H1 (cell line): ENCODE measurements around the gene CDH16. TPM values are rescaled to one million over a fixed set of nuclear protein-coding genes. Genes with fewer than 3 reads are reported as not detected.

Source experiments
- CTCF ChIA-PET: fragments of 300-600 bp; sonication (Branson Sonifier 250); formaldehyde crosslinking; loops from one replicate; lab custom pipeline; 2021; ENCODE audit not compliant: partially characterized antibody; lab: Charles Lee
- POLR2A ChIA-PET: fragments of 300-600 bp; sonication (Branson Sonifier 250); formaldehyde crosslinking; loops from one replicate; lab custom pipeline; 2021; ENCODE audit warnings: inconsistent platforms; ENCODE audit not compliant: partially characterized antibody; lab: Charles Lee
- DNase-seq, 2 experiments: peaks; one replicate each; pipeline versions ENCODE4 v3.0.0 to v3.0.0-alpha.2; 2010 to 2022; ENCODE audit warnings: low spot score in 2 of 2, low read depth in 1 of 2, mixed read lengths in 1 of 2
- FAIRE-seq: peaks from 2 replicates; lab custom pipeline; 2011; peaks lifted over from hg19 to GRCh38; lab: Jason Lieb, UNC
- H2AFZ ChIP-seq: 2 replicates; pipeline ENCODE4 v1.8.1; 2012; ENCODE audit warnings: low read length, inconsistent platforms
- H2AK5ac ChIP-seq: 2 replicates; pipeline ENCODE4 v1.6.1; 2013; ENCODE audit warnings: low read depth, low read length
- H2BK120ac ChIP-seq: replicated peaks from 2 replicates; pipeline ENCODE3; 2013; ENCODE audit warnings: low read depth, low read length, inconsistent platforms
- H2BK12ac ChIP-seq: 2 replicates; pipeline ENCODE4 v1.6.1; 2013; ENCODE audit warnings: low read depth, low read length
- H2BK15ac ChIP-seq: 2 replicates; pipeline ENCODE4 v1.6.1; 2013; ENCODE audit warnings: low read length
- H2BK20ac ChIP-seq: 2 replicates; pipeline ENCODE4 v1.6.1; 2013; ENCODE audit warnings: low read length
- H2BK5ac ChIP-seq: 2 replicates; pipeline ENCODE4 v1.6.1; 2013; ENCODE audit warnings: low read depth, low read length
- H3K14ac ChIP-seq: 2 replicates; pipeline ENCODE4 v1.6.1; 2013; ENCODE audit warnings: inconsistent platforms; ENCODE audit not compliant: insufficient read length
- H3K18ac ChIP-seq: 2 replicates; pipeline ENCODE4 v1.6.1; 2013; ENCODE audit warnings: low read length; ENCODE audit errors: extremely low read depth
- H3K23ac ChIP-seq: 2 replicates; pipeline ENCODE4 v1.6.1; 2013; ENCODE audit warnings: inconsistent platforms; ENCODE audit not compliant: insufficient read length
- H3K23me2 ChIP-seq: 2 replicates; pipeline ENCODE4 v1.6.1; 2013; ENCODE audit warnings: low read depth, low read length
- H3K27ac ChIP-seq: 2 replicates; pipeline ENCODE4 v1.6.1; 2011; ENCODE audit warnings: low read depth, low read length, inconsistent platforms
- H3K27me3 ChIP-seq, 4 experiments: replicated peaks in 1 of 4; 1 replicate in 1 of 4; 2 replicates in 3 of 4; pipeline versions ENCODE4 v1.6.1 to v1.8.1; 2011 to 2013; ENCODE audit warnings: low read length in 3 of 4, mild to moderate bottlenecking in 3 of 4, inconsistent platforms in 2 of 4, mixed read lengths in 2 of 4, moderate library complexity in 1 of 4; ENCODE audit not compliant: control insufficient read depth in 3 of 4, insufficient read depth in 3 of 4; ENCODE audit errors: extremely low read depth in 1 of 4
- H3K36me3 ChIP-seq, 4 experiments: 2 replicates each; pipeline versions ENCODE4 v1.6.1 to v1.8.1; 2011 to 2013; ENCODE audit warnings: mild to moderate bottlenecking in 4 of 4, low read length in 3 of 4, moderate library complexity in 2 of 4, control low read depth in 1 of 4, inconsistent platforms in 1 of 4; ENCODE audit not compliant: insufficient read depth in 4 of 4, control insufficient read depth in 2 of 4
- H3K4ac ChIP-seq: replicated peaks from 2 replicates; pipeline ENCODE3; 2013; ENCODE audit warnings: low read length, low read depth, mixed read lengths, inconsistent platforms; ENCODE audit not compliant: insufficient read length
- H3K4me1 ChIP-seq, 4 experiments: replicated peaks in 1 of 4; 1 replicate in 1 of 4; 2 replicates in 3 of 4; pipeline versions ENCODE4 v1.6.1 to v1.8.1; 2011 to 2013; ENCODE audit warnings: low read length in 3 of 4, inconsistent platforms in 2 of 4, mixed read lengths in 1 of 4; ENCODE audit not compliant: insufficient read depth in 4 of 4, control insufficient read depth in 3 of 4
- H3K4me2 ChIP-seq, 2 experiments: 2 replicates each; pipeline versions ENCODE4 v1.6.1 to v1.8.1; 2011 to 2013; ENCODE audit warnings: low read depth in 2 of 2, low read length in 2 of 2, control low read depth in 1 of 2, inconsistent platforms in 1 of 2, mild to moderate bottlenecking in 1 of 2; ENCODE audit not compliant: insufficient read depth in 1 of 2
- H3K4me3 ChIP-seq, 4 experiments: fragments of 200-600, 300-600 bp in 1 of 4; sonication (generic), shearing (Covaris generic), sonication (Bioruptor Twin) in 1 of 4; 2 replicates each; pipeline versions ENCODE4 v1.5.1 to v1.8.1; 2011 to 2016; ENCODE audit warnings: low read length in 4 of 4, low read depth in 3 of 4, control low read depth in 2 of 4, inconsistent platforms in 2 of 4, mild to moderate bottlenecking in 2 of 4, mixed read lengths in 1 of 4, moderate library complexity in 1 of 4; ENCODE audit not compliant: insufficient read depth in 2 of 4; ENCODE audit errors: extremely low read depth in 1 of 4
- H3K56ac ChIP-seq: replicated peaks from 2 replicates; pipeline ENCODE3; 2013; ENCODE audit warnings: low read depth, mild to moderate bottlenecking, mixed read lengths, low read length, inconsistent platforms; ENCODE audit not compliant: insufficient read length
- H3K79me1 ChIP-seq: 2 replicates; pipeline ENCODE4 v1.6.1; 2013; ENCODE audit warnings: low read depth, low read length, control low read depth
- H3K79me2 ChIP-seq, 2 experiments: 2 replicates each; pipeline versions ENCODE4 v1.6.1 to v1.8.1; 2012 to 2013; ENCODE audit warnings: low read length in 2 of 2, mild to moderate bottlenecking in 2 of 2, inconsistent platforms in 1 of 2; ENCODE audit not compliant: insufficient read depth in 2 of 2, control insufficient read depth in 1 of 2
- H3K9ac ChIP-seq, 4 experiments: replicated peaks in 1 of 4; 1 replicate in 1 of 4; 2 replicates in 3 of 4; pipeline versions ENCODE4 v1.6.1 to v1.8.1; 2011 to 2013; ENCODE audit warnings: low read depth in 3 of 4, low read length in 3 of 4, control low read depth in 2 of 4, mild to moderate bottlenecking in 2 of 4, moderate library complexity in 2 of 4, inconsistent platforms in 1 of 4; ENCODE audit errors: extremely low read depth in 1 of 4
- H3K9me3 ChIP-seq, 2 experiments: 2 replicates each; pipeline versions ENCODE4 v1.6.1 to v1.8.1; 2012 to 2013; ENCODE audit warnings: mild to moderate bottlenecking in 2 of 2, moderate library complexity in 2 of 2, control low read depth in 1 of 2, inconsistent platforms in 1 of 2, low read depth in 1 of 2, low read length in 1 of 2, mixed read lengths in 1 of 2; ENCODE audit not compliant: insufficient read depth in 2 of 2
- H4K20me1 ChIP-seq, 2 experiments: replicated peaks in 1 of 2; 2 replicates each; pipeline versions ENCODE3 to v1.8.1; 2011 to 2013; ENCODE audit warnings: inconsistent platforms in 2 of 2, low read length in 2 of 2, mild to moderate bottlenecking in 1 of 2; ENCODE audit not compliant: insufficient read depth in 2 of 2, control insufficient read depth in 1 of 2
- H4K5ac ChIP-seq: 2 replicates; pipeline ENCODE4 v1.6.1; 2013; ENCODE audit warnings: low read length, low read depth, mixed read lengths, inconsistent platforms; ENCODE audit not compliant: insufficient read length
- H4K8ac ChIP-seq: 2 replicates; pipeline ENCODE4 v1.8.0; 2013; ENCODE audit warnings: mild to moderate bottlenecking, moderate library complexity, low read length, inconsistent platforms; ENCODE audit not compliant: insufficient read depth; ENCODE audit errors: extremely low read depth
- H4K91ac ChIP-seq: replicated peaks from 2 replicates; pipeline ENCODE3; 2013; ENCODE audit warnings: low read length, mixed read lengths, inconsistent platforms; ENCODE audit not compliant: insufficient read length
- SP4 ChIP-seq: IDR thresholded peaks from 2 replicates; pipeline ENCODE4 v1.6.1; 2012; ENCODE audit warnings: low read length, inconsistent platforms
- WGBS, 2 experiments: shearing (Covaris generic) in 1 of 2; methylation state at CpG; one replicate each; pipeline versions ENCODE4 v1.1.6 to v1.1.7; 2013 to 2015; ENCODE audit warnings: low lambda C conversion rate in 2 of 2, mixed read lengths in 2 of 2, inconsistent platforms in 1 of 2, low coverage in 1 of 2, missing lambda C conversion rate in 1 of 2; ENCODE audit not compliant: insufficient replicate concordance in 2 of 2, insufficient coverage in 1 of 2, insufficient read length in 1 of 2; ENCODE audit errors: extremely low coverage in 1 of 2, missing lambda C conversion rate in 1 of 2; 5-methylcytosine and 5-hydroxymethylcytosine counted together
- polyA plus RNA-seq, 7 experiments: library from polyadenylated mRNA; depleted of rRNA in 3 of 7; stranded (reverse) in 5 of 7; unstranded in 2 of 7; fragments of >200 nt in 5 of 7; fragments of 200-250 nt in 2 of 7; gene quantifications; 1 replicate in 5 of 7; 2 replicates in 1 of 7; 4 replicates in 1 of 7; pipeline versions ENCODE4 v1.2.1 to v1.2.3, GENCODE V29; 2011 to 2013; ENCODE audit warnings: missing spikeins in 2 of 7, mixed read lengths in 2 of 7
- total RNA-seq: library from RNA; stranded (reverse); fragmentation: NEBNext Ultra II Directional; extraction: Animal tissue kit (Norgen Biotek cat#: 25700); gene quantifications from 2 replicates; pipeline ENCODE4 v1.2.1, GENCODE V29; 2021

CDH16 gene
- total and polyA plus RNA-seq, 2 of the 8 experiments (the other 6 are each of a cell fraction or from before 2014, with no cell fraction given), result not detected

DNA sequence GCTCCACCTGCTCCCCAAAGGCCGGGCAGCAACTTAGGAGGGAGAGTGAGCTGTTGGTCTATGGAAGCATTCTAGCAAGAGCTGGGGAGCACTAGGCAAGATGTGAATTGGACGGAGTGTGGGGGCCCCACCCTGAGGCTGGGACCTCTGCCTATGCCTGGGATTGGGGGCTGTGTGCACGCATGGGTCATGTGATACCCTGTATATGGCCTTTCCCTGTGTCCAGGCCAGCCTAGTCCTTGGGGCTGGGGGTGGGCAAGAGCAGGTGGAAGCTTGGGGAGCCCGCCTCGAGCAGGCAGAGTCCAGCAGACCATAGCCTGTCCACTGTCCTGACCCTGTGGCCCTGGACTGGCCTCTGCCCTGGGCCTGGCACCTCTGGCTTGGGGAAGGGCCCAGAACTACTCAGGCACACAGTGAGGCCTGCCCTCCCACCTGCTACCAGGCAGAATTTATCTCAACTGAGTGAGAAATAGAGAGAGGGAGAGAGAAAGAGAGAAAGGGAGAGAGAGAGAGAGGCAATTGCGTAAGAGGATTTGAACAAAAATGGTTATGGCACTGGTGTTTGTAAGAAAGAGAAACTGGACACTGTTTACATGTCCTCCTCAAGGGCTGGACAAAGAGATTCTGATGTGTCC lies 19.3 kb downstream of the CDH16 start:
- peaks cover 4 to 7% of the 10 kb centered on the region in 2 experiments for H4K20me1 ChIP-seq
- H3K27me3 ChIP-seq, result no peaks in the 10 kb centered on the region; a peak in 1 of 7 replicates
- H2AFZ ChIP-seq, result no peak overlapping the region
- H2BK20ac ChIP-seq, result no peak overlapping the region
- H4K91ac ChIP-seq, result no peak overlapping the region
- no peaks in the 10 kb centered on the region for H3K79me2 ChIP-seq
- no peak overlapping the region for H3K4me2 ChIP-seq
- H3K18ac ChIP-seq, result no peak overlapping the region
- no peak overlapping the region for H4K5ac ChIP-seq
- H3K56ac ChIP-seq, result no peak overlapping the region
- H3K23me2 ChIP-seq, result no peaks in the 10 kb centered on the region
- H3K9me3 ChIP-seq, result no peaks in the 10 kb centered on the region
- H2BK15ac ChIP-seq, result peak overlapping the region; percentile 88; the same call in 1 of the 2 replicates
- H2AK5ac ChIP-seq, result no peak overlapping the region
- no peak overlapping the region for H3K14ac ChIP-seq
- no peak overlapping the region for H3K9ac ChIP-seq
- no peaks in the 10 kb centered on the region for H3K79me1 ChIP-seq
- no peak overlapping the region for H4K8ac ChIP-seq
- H3K4ac ChIP-seq, result no peak overlapping the region
- H3K23ac ChIP-seq, result no peak overlapping the region
- H3K4me3 ChIP-seq, result no peak overlapping the region
- H3K27ac ChIP-seq, result no peak overlapping the region
- H3K4me1 ChIP-seq, result peaks cover 0 to 6% (median 2%) of the 10 kb centered on the region in 4 experiments; a peak in 3 of 7 replicates
- 77% methylated on average over 6 of the region's 6 CpGs; no CpG with 5 or more reads in 1 of the 2 experiments for WGBS, 2 experiments
- H3K36me3 ChIP-seq, result no peaks in the 10 kb centered on the region
- H2BK5ac ChIP-seq, result no peak overlapping the region
- DNase-seq (no peak), FAIRE-seq (no peak)
- POLR2A ChIA-PET, result interaction anchor here (1.0 to 2.3 kb wide), 2 partner anchors 19 kb away, joined by 3 to 5 read pairs; partner anchors contain the start of genes CDH16 and PDP2
- CTCF ChIA-PET, result interaction anchor here (0.8 to 42.0 kb wide), 4 partner anchors 16 to 79 kb away, joined by 3 to 1009 read pairs (median 24); partner anchors contain the start of genes CDH16, CIAO2B and RRAD
- TF ChIP-seq SP4, result no peak
- no peak overlapping the region for H2BK120ac ChIP-seq
- 0 out of 2 replicates have a peak overlapping the region, but pooled peaks have one; percentile 9 for H2BK12ac ChIP-seq
